ENCODE measurements around the gene CYYR1. TPM values are rescaled to one million over a fixed set of nuclear protein-coding genes. Genes with fewer than 3 reads are reported as not detected.

The CYYR1 gene
- total RNA-seq, 1 donor from 2014 or later: 28.2 TPM

- DNase-seq (ENCODE audit: extremely low read depth, low read depth, low spot score): no peak
Observed at GRCh38 chr21:26554365-26554764, 18.7 kb downstream of the CYYR1 start.

- no peak for DNase-seq (ENCODE audit: extremely low read depth, low read depth, low spot score)
Observed at GRCh38 chr21:26553898-26554297, 19.2 kb downstream of the CYYR1 start.

- no peak for DNase-seq (ENCODE audit: extremely low read depth, low read depth, low spot score)
Observed at GRCh38 chr21:26550326-26550725, 22.8 kb downstream of the CYYR1 start.

- peak; percentile 78 for DNase-seq (ENCODE audit: extremely low read depth, low read depth, low spot score)
Observed at GRCh38 chr21:26546446-26547097, 26.5 kb downstream of the CYYR1 start.

GRCh38 chr21:26544201-26544775 lies 28.8 kb downstream of the CYYR1 start:
- DNase-seq (ENCODE audit: extremely low read depth, low read depth, low spot score): no peak

GRCh38 chr21:26540651-26541050 lies 32.4 kb downstream of the CYYR1 start:
- no peak for DNase-seq (ENCODE audit: extremely low read depth, low read depth, low spot score)

GRCh38 chr21:26539566-26539965 lies 33.5 kb downstream of the CYYR1 start:
- no peak for DNase-seq (ENCODE audit: extremely low read depth, low read depth, low spot score)

- no peak for DNase-seq (ENCODE audit: extremely low read depth, low read depth, low spot score)
Observed at GRCh38 chr21:26534517-26534916, 38.6 kb downstream of the CYYR1 start.

- DNase-seq (ENCODE audit: extremely low read depth, low read depth, low spot score): no peak
Observed at GRCh38 chr21:26532208-26532607, 40.9 kb downstream of the CYYR1 start.

- DNase-seq (ENCODE audit: extremely low read depth, low read depth, low spot score): no peak
Observed at GRCh38 chr21:26529526-26529925, 43.6 kb downstream of the CYYR1 start.

GRCh38 chr21:26528882-26529281 lies 44.2 kb downstream of the CYYR1 start:
- DNase-seq (ENCODE audit: extremely low read depth, low read depth, low spot score): no peak

- no peak for DNase-seq (ENCODE audit: extremely low read depth, low read depth, low spot score)
Observed at GRCh38 chr21:26522704-26523103, 50.4 kb downstream of the CYYR1 start.

GRCh38 chr21:26519142-26519541 lies 53.9 kb downstream of the CYYR1 start:
- DNase-seq (ENCODE audit: extremely low read depth, low read depth, low spot score): no peak

- no peak for DNase-seq (ENCODE audit: extremely low read depth, low read depth, low spot score)
Observed at GRCh38 chr21:26515257-26515656, 57.8 kb downstream of the CYYR1 start.

- peak; percentile 44 for DNase-seq (ENCODE audit: extremely low read depth, low read depth, low spot score)
Observed at GRCh38 chr21:26513212-26513611, 59.9 kb downstream of the CYYR1 start.

GRCh38 chr21:26512664-26513063 lies 60.4 kb downstream of the CYYR1 start:
- DNase-seq (ENCODE audit: extremely low read depth, low read depth, low spot score): no peak

GRCh38 chr21:26508903-26509302 lies 64.2 kb downstream of the CYYR1 start:
- no peak for DNase-seq (ENCODE audit: extremely low read depth, low read depth, low spot score)

- no peak for DNase-seq (ENCODE audit: extremely low read depth, low read depth, low spot score)
Observed at GRCh38 chr21:26506956-26507355, 66.1 kb downstream of the CYYR1 start.

- no peak for DNase-seq (ENCODE audit: extremely low read depth, low read depth, low spot score)
Observed at GRCh38 chr21:26505211-26505610, 67.9 kb downstream of the CYYR1 start.

GRCh38 chr21:26503414-26503813 lies 69.7 kb downstream of the CYYR1 start:
- DNase-seq (ENCODE audit: extremely low read depth, low read depth, low spot score): no peak

GRCh38 chr21:26501495-26502021 lies 71.5 kb downstream of the CYYR1 start:
- DNase-seq (ENCODE audit: extremely low read depth, low read depth, low spot score): no peak

GRCh38 chr21:26499495-26499894 lies 73.6 kb downstream of the CYYR1 start:
- no peak for DNase-seq (ENCODE audit: extremely low read depth, low read depth, low spot score)

Data from glomerular endothelial cell (primary cell).